Breast epithelium (tissue), 3 donors: Measurements from ENCODE around the gene CIT.

Experiments
- CTCF ChIP-seq, 3 donors: fragments of 450-650 bp; IDR thresholded peaks; one replicate each; pipeline ENCODE4 v1.5.1; 2016 to 2017; ENCODE audit warnings: antibody characterized with exemption in 3 of 3, mild to moderate bottlenecking in 3 of 3, moderate library complexity in 3 of 3
- POLR2A ChIP-seq: fragments of 450-650 bp; IDR thresholded peaks from one replicate; pipeline ENCODE4 v1.6.1; 2016; ENCODE audit warnings: antibody characterized with exemption, mild to moderate bottlenecking, moderate library complexity

- TF ChIP-seq POLR2A, result no peak
- TF ChIP-seq CTCF (IDR thresholded peaks at IDR 0.05), result no peak
Measured at GRCh38 chr12:119674560-119674959, 202.6 kb downstream of the CIT start.
